Bronchial epithelial cell (primary cell): ENCODE results near the gene SNIP1. TPM values are rescaled to one million over a fixed set of nuclear protein-coding genes. Genes with fewer than 3 reads are reported as not detected.

ENCODE experiments used
- DNase-seq: peaks from one replicate; pipeline ENCODE4 v3.0.0-alpha.2; 2010; ENCODE audit warnings: low read depth
- FAIRE-seq: peaks from 2 replicates; lab custom pipeline; 2011; peaks lifted over from hg19 to GRCh38; lab: Jason Lieb, UNC
- H3K27me3 ChIP-seq: 2 replicates; pipeline ENCODE4 v1.5.1; 2011; ENCODE audit warnings: low read length; ENCODE audit not compliant: control insufficient read depth, insufficient read depth
- H3K36me3 ChIP-seq: 2 replicates; pipeline ENCODE4 v1.5.1; 2011; ENCODE audit warnings: low read length; ENCODE audit not compliant: control insufficient read depth, insufficient read depth
- H3K4me3 ChIP-seq: 2 replicates; pipeline ENCODE4 v1.5.1; 2011; ENCODE audit warnings: mild to moderate bottlenecking, low read depth, low read length, control low read depth
- CTCF ChIP-seq: IDR thresholded peaks from 2 replicates; pipeline ENCODE4 v1.5.1; 2011; ENCODE audit warnings: mild to moderate bottlenecking, moderate library complexity, low read length, control low read depth, inconsistent platforms; ENCODE audit not compliant: insufficient read depth, severe bottlenecking
- total RNA-seq: library from RNA; depleted of rRNA; stranded (reverse); fragments of >200 nt; gene quantifications from 2 replicates; pipeline ENCODE4 v1.2.1, GENCODE V29; 2014

SNIP1 gene
- total RNA-seq, 1 donor from 2014 or later, result 11.3 TPM

GRCh38 chr1:37517569-37517968 lies 36.5 kb downstream of the SNIP1 start:
- Histone ChIP-seq H3K4me3 (no peak overlapping the region), H3K27me3 (no peaks in the 10 kb centered on the region), H3K36me3 (peaks cover 1% of the 10 kb centered on the region)
- no peak for DNase-seq
- no peak for FAIRE-seq
- no peak for TF ChIP-seq CTCF

GRCh38 chr1:37515185-37516034 lies 38.7 kb downstream of the SNIP1 start:
- DNase-seq (no peak), FAIRE-seq (no peak)
- no peak for TF ChIP-seq CTCF
- Histone ChIP-seq H3K4me3 (peak overlapping the region; percentile 65), H3K36me3 (peaks cover 3% of the 10 kb centered on the region), H3K27me3 (no peaks in the 10 kb centered on the region)

- Histone ChIP-seq H3K4me3 (peak within 1 kb of the TSS; percentile 65), H3K27me3 (no peaks in the 10 kb centered on the region), H3K36me3 (peaks cover 3% of the 10 kb centered on the region)
- DNase-seq (peak; percentile 65), FAIRE-seq (no peak)
- TF ChIP-seq CTCF, result peak; percentile 65
Measured at GRCh38 chr1:37514350-37515184, 39.5 kb downstream of the SNIP1 start, which contains the start of gene MEAF6. Gene MEAF6 (minus strand): TSS chr1:37514766. CDS start chr1:37514746, 20 bp downstream.

- DNase-seq (peak; percentile 46), FAIRE-seq (no peak)
- H3K36me3 ChIP-seq, result peaks cover 9% of the 10 kb centered on the region
- no peaks in the 10 kb centered on the region for H3K27me3 ChIP-seq
- H3K4me3 ChIP-seq, result peak overlapping the region; percentile 65
- no peak for TF ChIP-seq CTCF
Measured at GRCh38 chr1:37513795-37514349, 40.2 kb downstream of the SNIP1 start.

- FAIRE-seq, result no peak
- no peak for TF ChIP-seq CTCF
- Histone ChIP-seq H3K27me3 (no peaks in the 10 kb centered on the region), H3K36me3 (peaks cover 12% of the 10 kb centered on the region), H3K4me3 (no peak overlapping the region)
- no peak for DNase-seq
Measured at GRCh38 chr1:37509181-37509580, 44.9 kb downstream of the SNIP1 start.
